NCI-H187 treated with DMSO at 0.1 percent for 48 hours (cell line): ENCODE results near the gene SLC37A2.
A peak's percentile ranks its signal among the peaks of the same experiment; 100 is the strongest.

Source experiments
- DNase-seq: peaks from one replicate; lab custom pipeline; 2025; lab: John Stamatoyannopoulos, UW

SLC37A2 gene

DNA sequence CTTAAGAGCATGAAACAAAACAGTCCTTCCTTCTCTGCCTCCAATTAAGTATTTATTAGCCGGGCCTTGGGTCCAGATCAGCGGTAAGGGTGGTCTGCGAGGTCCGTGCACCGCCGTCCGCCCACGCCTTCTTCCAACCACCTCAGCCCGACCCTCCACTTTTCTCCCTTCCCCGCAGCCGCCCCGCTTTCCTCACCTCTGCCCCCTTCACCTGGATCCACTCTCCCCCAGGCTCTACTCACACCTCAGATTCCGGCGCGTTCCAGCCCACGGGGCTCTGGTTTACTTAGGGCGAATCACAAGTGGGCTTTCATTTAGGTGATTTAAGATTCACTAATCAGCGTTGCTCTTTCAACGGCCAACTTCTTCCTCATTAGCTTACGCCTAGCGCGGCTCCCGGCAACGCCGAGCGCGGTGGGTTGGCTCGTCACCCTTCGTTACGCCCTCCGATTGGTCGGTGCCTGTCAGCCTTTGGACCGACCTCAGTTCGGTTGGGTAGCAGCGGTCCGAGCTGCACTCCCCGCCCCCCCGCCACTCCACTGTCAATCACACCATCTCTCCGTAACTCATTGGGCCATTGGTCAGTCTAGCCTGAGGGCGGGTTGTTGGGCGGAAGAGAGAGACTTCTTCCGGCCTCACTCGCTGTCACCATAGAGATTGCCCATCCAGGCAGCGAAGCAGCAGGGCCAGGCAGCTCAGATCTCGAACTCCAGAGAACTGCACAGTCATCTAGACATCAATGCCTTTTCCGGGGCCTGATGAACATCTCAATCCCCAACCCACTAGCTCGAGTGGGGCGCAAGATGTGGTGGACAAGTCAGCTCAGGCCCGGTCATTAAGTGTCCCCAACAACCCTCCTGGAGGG, 48.5 kb downstream of the SLC37A2 start, which contains the start of gene TMEM218:
Gene TMEM218, minus strand, starts transcription at position 284 of the 865 bp plus-strand sequence. CDS start 9,385 bp downstream, outside the sequence.
- peak; percentile 88 for DNase-seq

DNA sequence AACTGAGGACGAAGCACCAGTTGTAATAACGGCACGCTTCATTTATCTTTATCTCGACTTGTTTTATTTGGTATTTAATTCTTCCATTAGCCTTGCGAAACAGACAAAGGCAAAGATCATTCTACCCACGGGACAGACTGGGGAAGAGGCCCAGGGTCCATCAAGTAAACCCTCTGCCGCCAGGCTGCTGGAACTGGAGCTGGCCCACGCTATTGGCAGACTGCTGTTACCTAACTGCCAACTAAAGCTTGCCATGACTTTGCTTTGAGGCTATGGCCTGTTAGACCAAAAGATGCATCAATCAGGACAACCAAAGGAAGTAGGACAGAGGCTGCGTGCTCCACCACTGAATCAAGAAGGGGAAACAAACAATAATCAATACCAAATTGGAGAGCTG, 49.1 kb downstream of the SLC37A2 start:
- no peak for DNase-seq

DNA sequence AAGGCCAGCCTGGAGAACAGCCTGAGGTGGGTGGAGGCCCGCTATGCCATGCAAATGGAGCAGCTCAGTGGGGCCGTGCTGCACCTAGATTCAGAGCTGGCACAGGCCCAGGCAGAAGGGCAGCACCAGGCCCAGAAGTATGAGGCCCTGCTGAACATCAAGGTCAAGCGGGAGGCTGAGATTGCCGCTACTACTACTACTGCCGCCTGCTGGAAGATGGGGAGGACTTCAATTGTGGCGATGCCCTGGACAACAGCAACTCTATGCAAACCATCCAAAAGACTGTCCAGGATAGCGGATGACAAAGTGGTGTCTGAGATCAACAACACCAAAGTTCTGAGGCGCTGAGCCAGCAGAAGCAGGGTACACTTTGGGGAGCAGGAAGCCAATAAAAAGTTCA, 51.4 kb downstream of the SLC37A2 start:
- DNase-seq = no peak

DNA sequence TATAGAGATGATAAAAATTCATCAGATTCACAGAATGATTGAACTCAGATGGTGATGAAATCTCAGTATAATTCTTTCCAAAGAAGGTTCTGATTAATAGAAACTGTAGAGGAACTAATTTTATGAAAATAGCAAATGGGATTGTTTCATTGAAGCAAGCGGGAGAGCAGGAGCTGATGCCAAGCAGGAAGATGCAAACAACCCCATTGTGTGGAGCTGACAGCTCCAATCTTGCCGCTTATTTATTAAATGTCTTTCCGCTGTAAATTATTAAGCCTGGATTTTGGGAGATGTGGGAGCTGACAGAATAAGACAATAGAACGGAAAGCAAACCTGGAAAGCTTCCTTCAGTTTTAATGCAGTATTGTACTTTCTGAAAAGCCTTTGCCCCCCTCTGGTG, 54.3 kb downstream of the SLC37A2 start:
- DNase-seq = no peak

DNA sequence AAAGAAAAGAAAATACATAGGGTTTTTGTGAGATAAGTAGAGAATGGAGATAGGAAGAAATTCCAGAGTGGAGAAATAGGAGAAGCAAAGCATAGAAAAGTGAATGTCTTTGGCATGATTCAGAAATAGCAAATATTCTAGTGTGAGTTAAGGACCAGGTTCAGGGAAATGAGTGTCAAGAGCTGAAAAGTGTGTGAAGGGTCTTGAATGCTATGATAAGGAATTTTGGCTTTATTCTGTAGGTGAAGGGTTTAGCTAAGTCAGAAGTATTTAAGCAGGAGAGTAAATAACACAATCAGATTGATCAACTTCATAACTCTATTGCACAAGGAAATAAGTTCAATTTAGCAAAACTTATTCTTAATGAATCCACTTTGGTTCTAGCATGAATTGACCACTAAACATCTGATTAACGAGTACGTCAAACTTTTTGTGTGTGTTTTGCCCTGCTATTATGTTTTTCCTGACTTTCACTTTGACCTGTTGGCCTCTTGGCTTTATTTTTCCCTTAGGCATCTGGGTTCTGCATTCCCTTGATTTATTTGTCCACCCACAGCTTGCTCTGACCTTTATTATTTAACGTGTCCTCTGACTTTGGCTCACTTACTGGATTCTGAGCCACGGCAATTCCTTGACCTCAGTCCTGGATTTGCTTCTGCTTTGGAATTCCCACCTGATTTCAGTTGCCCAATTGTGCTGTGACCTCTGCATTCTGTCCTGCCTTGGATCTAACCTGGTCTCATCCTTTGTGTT, 60.3 kb downstream of the SLC37A2 start:
- DNase-seq = no peak

DNA sequence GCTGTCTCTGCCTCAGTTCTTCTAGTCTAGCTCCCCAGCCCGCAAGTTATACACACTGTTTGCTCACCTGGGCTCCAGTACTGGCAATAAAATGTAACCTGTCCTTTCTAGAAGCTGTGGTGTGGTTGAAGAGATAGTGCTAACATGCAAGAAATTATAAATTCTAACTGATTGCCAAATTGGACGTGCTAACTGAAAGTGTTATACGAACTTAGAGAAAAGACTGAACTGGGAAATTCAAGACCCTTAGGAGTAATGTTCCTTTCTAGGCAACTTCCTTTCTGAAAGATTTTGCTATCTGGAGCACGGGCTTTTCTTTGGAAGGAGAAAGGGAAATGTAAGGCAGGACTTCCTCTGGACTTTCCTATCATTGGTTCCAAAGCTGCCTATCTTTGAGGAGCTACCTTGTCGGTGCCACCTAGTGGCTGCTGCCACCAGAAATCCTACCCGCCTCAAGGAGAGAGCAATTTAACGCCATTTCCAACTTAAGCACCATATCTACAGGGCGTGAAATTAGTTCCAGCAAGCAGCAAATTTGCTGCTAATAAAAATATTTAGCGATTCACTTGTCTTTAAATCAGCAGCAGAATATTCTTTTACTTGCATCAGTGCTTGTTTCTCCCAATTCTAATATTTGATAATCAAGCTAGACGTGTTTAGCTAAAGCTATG, 61.0 kb downstream of the SLC37A2 start:
- DNase-seq = peak; percentile 4

DNA sequence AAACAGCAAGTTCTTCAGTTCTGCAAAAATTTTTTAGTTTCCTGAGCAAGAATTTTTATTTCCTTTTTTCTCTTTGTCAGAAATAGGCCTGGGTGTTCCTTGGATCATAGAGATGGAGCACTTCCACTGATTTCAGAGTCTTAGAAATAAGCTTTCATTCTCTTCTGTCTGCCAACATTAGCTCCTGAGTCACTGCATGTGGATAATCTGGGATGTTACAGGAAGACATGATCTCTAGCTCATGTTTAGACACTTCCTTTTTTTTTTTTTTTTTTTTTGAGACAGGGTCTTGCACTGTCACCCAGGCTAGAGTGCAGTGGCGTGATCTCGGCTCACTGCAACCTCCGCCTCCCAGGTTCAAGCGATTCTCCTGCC, 61.5 kb downstream of the SLC37A2 start:
- DNase-seq = no peak

DNA sequence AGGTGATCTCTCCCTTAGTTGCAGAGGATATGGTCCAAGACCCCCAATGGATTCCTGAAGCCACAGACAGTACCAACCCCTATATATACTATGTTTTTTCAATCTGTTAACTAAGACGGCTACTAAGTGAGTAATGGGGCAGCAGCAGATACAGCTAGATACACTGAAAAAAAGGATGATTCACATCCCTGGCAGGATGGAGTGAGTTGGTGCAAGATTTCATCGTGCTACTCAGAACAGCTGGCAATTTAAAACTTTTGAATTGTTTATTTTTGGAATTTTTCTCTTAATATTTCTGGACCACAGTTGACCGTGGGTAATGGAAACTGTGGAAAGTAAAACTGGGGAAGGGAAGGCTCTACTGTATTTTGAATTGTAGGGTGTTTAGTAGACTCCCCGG, 65.3 kb downstream of the SLC37A2 start:
- no peak for DNase-seq

DNA sequence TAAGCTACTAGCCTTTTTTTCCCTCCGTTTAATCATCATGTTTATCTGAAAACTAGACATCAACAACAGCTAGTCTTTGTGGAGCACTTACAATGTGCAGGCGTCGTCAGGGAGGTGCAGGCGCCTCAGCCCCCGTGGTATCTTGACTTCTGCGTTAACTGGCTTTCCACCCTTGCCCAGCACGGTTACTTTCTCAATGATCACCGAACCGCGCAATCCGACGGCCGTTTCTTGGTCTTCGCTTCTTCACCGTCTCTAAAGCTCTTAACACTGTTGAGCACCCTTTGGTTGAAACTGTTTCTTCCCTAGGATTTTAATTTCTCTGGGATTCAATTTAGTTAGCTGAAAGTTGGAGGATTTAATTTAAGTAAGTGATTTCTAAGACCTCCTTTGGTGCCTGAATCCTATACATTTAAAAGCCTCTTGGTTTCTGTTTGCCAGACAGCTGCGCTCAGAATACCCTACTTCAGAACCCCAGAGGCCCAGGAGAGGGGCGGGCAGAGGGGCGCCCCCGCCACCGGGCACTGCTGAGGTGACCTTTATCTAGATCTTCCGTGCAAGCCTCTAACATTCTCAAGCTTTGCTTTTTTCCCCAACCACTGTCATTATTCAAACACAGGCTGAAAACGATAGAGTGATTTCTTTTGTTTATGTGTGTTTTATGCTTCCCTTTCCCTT, 66.3 kb downstream of the SLC37A2 start:
- no peak for DNase-seq

DNA sequence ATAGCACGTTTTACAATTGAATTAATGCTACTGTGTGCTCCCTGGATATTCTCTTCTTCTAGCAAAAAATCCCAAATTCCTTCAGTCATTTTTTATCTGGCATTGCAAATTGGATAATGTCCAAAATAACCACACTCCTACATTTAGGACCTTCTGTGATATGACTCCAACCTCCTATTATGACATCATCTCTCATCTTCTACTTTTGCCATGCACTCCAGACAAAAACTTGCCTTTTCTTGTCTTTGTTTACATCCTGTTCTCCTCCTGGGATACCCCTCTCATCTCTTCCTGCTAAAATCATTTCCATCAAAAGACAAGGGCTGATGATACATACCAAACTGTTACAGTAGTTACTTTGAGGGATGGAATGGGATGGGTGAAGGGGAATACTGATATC, 69.0 kb downstream of the SLC37A2 start:
- DNase-seq = no peak

DNA sequence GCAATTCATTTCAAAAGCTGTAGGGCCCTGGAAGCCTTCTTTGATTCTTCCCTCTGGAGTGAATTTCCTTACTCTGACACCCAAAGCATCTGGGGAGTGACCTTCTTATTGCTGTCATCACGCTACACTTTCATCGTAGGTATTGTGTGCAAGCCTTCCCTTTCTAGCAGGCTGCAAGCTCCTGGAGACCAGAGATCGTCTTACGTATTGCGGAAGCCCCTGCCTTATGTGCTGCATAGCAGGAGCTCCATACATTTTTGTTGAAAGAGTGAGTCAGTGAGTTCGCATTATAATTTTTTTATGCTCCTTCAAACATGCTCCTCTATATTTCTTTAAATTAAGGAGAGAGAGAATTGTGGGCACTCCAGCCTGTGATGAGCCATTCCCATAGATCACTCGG, 69.5 kb downstream of the SLC37A2 start:
- no peak for DNase-seq

DNA sequence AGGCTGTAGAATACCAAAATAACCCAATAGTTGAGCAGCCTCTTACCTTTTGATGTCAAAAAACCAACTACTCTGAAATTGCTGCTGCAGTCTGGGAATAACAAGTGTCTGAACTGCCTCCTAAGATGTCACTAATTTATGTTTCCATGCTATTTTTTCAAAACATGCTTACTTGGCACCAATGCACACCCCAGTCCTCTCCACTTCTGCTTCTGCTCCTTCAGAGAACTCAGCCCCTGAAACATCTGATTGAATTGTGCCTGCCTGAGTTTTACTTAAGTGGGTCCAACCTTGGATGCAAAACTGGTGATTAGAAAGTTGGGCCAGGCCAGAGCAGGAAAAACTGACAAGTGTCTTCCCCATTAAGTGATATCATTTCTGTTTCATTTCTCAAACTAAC, 72.9 kb downstream of the SLC37A2 start:
- DNase-seq = no peak

DNA sequence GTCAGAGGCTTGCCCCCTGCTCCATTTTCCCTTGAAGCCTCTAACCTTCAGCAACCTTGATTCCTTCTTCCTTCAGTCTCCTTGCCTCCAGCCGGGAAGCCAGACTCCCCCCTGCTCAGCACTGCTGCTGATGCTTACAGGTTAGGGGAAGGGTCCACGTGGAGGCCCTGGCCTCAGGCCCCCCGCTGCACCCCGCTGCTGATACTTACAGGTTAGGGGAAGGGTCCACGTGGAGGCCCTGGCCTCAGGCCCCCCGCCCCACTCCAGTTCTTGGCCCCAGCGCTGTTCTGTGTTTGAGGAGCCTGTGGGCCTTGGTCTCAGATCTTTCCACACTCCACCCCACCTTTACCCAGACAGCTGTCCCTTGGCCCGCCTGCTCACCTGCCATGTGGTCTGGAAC, 75.9 kb downstream of the SLC37A2 start:
- DNase-seq = no peak

DNA sequence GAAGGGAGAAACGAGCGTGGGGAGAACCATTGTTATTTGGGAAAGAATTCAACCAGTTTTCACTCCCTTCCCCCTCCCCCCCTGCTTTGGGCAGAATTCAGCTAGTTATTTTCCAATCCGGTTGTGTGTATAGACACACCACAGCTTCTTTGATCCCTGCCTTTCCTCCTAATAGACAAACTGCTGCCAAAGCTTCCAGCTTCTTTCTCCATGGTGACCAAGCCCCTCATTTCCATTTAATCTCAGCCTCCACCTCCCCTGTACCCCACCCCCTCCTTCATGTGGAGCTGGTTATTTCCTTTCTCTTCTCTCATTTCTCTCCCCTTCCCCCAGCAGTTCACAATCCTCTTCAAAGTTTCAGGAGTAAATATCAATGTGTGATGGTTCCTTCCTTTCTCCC, 76.7 kb downstream of the SLC37A2 start:
- no peak for DNase-seq
